KMS-11 (cell line): ENCODE measurements around the gene MRGPRD.
"Not testable (repeated sequence)": the region's sequence is repeated elsewhere in the genome, so short reads cannot be mapped to it uniquely, and the experiment has no call there.

Source experiments
- H2AFZ ChIP-seq: fragments of 200-600 bp; sonication (generic); 2 replicates; pipeline ENCODE4 v1.6.1; 2016; ENCODE audit warnings: antibody characterized with exemption, mixed run types, low read depth
- H3K27ac ChIP-seq: fragments of 200-600 bp; sonication (generic); 2 replicates; pipeline ENCODE4 v1.6.1; 2016; ENCODE audit warnings: mild to moderate bottlenecking, mixed run types
- H3K27me3 ChIP-seq: fragments of 200-600 bp; sonication (generic); 2 replicates; pipeline ENCODE4 v1.6.1; 2017; ENCODE audit warnings: mild to moderate bottlenecking, low read depth, mixed run types, moderate library complexity; ENCODE audit not compliant: insufficient read depth
- H3K36me3 ChIP-seq: fragments of 200-600 bp; sonication (generic); 2 replicates; pipeline ENCODE4 v1.6.1; 2017; ENCODE audit warnings: mild to moderate bottlenecking, mixed run types; ENCODE audit not compliant: insufficient read depth
- H3K4me1 ChIP-seq: fragments of 200-600 bp; sonication (generic); 2 replicates; pipeline ENCODE4 v1.6.1; 2016; ENCODE audit warnings: mild to moderate bottlenecking, low read depth, mixed run types; ENCODE audit not compliant: poor library complexity, severe bottlenecking
- H3K4me2 ChIP-seq: fragments of 200-600 bp; sonication (generic); 2 replicates; pipeline ENCODE4 v1.7.0; 2016; ENCODE audit warnings: mild to moderate bottlenecking, mixed run types
- H3K4me3 ChIP-seq: fragments of 200-600 bp; sonication (generic); IDR thresholded peaks from 2 replicates; pipeline ENCODE4 v1.6.1; 2017; ENCODE audit warnings: low read depth, low read length, mixed read lengths; ENCODE audit not compliant: insufficient read depth
- H3K79me2 ChIP-seq: fragments of 200-600 bp; sonication (generic); 2 replicates; pipeline ENCODE4 v1.6.1; 2016; ENCODE audit warnings: low read depth, mixed run types; ENCODE audit not compliant: insufficient read depth
- H3K9ac ChIP-seq: fragments of 200-600 bp; sonication (generic); 2 replicates; pipeline ENCODE4 v1.6.1; 2016; ENCODE audit warnings: mild to moderate bottlenecking, mixed run types
- H4K20me1 ChIP-seq: fragments of 200-600 bp; sonication (generic); 2 replicates; pipeline ENCODE4 v1.6.1; 2016; ENCODE audit warnings: mild to moderate bottlenecking, mixed run types; ENCODE audit not compliant: insufficient read depth
- CTCF ChIP-seq: fragments of 200-600 bp; sonication (generic); conservative IDR thresholded peaks from 2 replicates; pipeline ENCODE4 v1.6.1; 2017; ENCODE audit warnings: low read depth, mild to moderate bottlenecking, antibody characterized with exemption, low read length, moderate library complexity, mixed read lengths

MRGPRD gene

GRCh38 chr11:68976095-68976494, 4.7 kb downstream of the MRGPRD start:
- H2AFZ ChIP-seq: no peak overlapping the region
- no peaks in the 10 kb centered on the region for H3K79me2 ChIP-seq
- H3K27me3 ChIP-seq: peaks cover 8% of the 10 kb centered on the region; the same call in 1 of the 2 replicates
- no peak overlapping the region for H3K4me3 ChIP-seq
- H3K36me3 ChIP-seq: no peaks in the 10 kb centered on the region
- no peaks in the 10 kb centered on the region for H3K4me1 ChIP-seq
- no peak overlapping the region for H3K27ac ChIP-seq
- H4K20me1 ChIP-seq: no peaks in the 10 kb centered on the region
- no peak overlapping the region for H3K9ac ChIP-seq
- TF ChIP-seq CTCF: no peak
- no peak overlapping the region for H3K4me2 ChIP-seq

- H3K79me2 ChIP-seq: no peaks in the 10 kb centered on the region
- no peak overlapping the region for H3K4me2 ChIP-seq
- H3K4me1 ChIP-seq: no peaks in the 10 kb centered on the region
- H3K4me3 ChIP-seq: no peak overlapping the region
- no peak for TF ChIP-seq CTCF
- H3K9ac ChIP-seq: no peak overlapping the region
- H4K20me1 ChIP-seq: no peaks in the 10 kb centered on the region
- peaks cover 14% of the 10 kb centered on the region; the same call in 1 of the 2 replicates for H3K27me3 ChIP-seq
- no peak overlapping the region for H3K27ac ChIP-seq
- H2AFZ ChIP-seq: peak overlapping the region; percentile 47; the same call in 1 of the 2 replicates
- no peaks in the 10 kb centered on the region for H3K36me3 ChIP-seq
These were observed 6.2 kb downstream of the MRGPRD start for GRCh38 chr11:68974421-68975194.

- H4K20me1 ChIP-seq, H3K4me3 ChIP-seq, H3K4me1 ChIP-seq, H3K9ac ChIP-seq, H3K27ac ChIP-seq, H3K36me3 ChIP-seq, H3K79me2 ChIP-seq, H3K4me2 ChIP-seq, H2AFZ ChIP-seq: not testable (repeated sequence)
- H3K27me3 ChIP-seq: peaks cover 17% of the 10 kb centered on the region; the same call in 1 of the 2 replicates
These were observed 7.1 kb downstream of the MRGPRD start for GRCh38 chr11:68973706-68974105.

GRCh38 chr11:68973219-68973618, 7.6 kb downstream of the MRGPRD start:
- Histone ChIP-seq H3K79me2 (no peaks in the 10 kb centered on the region), H3K9ac (no peak overlapping the region), H2AFZ (no peak overlapping the region), H3K36me3 (no peaks in the 10 kb centered on the region), H3K4me3 (no peak overlapping the region), H4K20me1 (no peaks in the 10 kb centered on the region), H3K4me1 (no peaks in the 10 kb centered on the region), H3K4me2 (no peak overlapping the region), H3K27ac (no peak overlapping the region), H3K27me3 (peaks cover 20% of the 10 kb centered on the region; the same call in 1 of the 2 replicates)
- TF ChIP-seq CTCF: no peak
